A549 (cell line): Measurements from ENCODE around the gene FSTL4. TPM values are rescaled to one million over a fixed set of nuclear protein-coding genes. Genes with fewer than 3 reads are reported as not detected.
A peak's percentile ranks its signal among the peaks of the same experiment; 100 is the strongest.

Experiments
- ATAC-seq, 2 experiments: fragments of 200-7000 bp in 1 of 2; fragments of >200 bp in 1 of 2; cut with Nextera tagmentation in 1 of 2; cut with Tn5 transposase in 1 of 2; 3 replicates each; pipeline versions ENCODE4 v1.8.0 to v1.9.1; 2018 to 2020; ENCODE audit warnings: mild to moderate bottlenecking in 1 of 2, moderate library complexity in 1 of 2
- CTCF ChIA-PET: fragments of 300-600 bp; sonication (Branson Sonifier 250); formaldehyde crosslinking; extraction: SDS; loops from one replicate; lab custom pipeline; 2021; ENCODE audit warnings: antibody characterized with exemption, inconsistent platforms; lab: Yijun Ruan, JAX
- POLR2A ChIA-PET: fragments of 350-600 bp; formaldehyde crosslinking; extraction: SDS; loops from one replicate; lab custom pipeline; 2021; ENCODE audit warnings: antibody characterized with exemption, inconsistent platforms; lab: Yijun Ruan, JAX
- DNase-seq, 2 experiments: peaks; one replicate each; pipeline versions ENCODE4 v3.0.0 to v3.0.0-alpha.2; 2011 to 2016; ENCODE audit warnings: low read depth in 1 of 2, low spot score in 1 of 2
- FAIRE-seq: peaks from 2 replicates; lab custom pipeline; 2011; peaks lifted over from hg19 to GRCh38; lab: Jason Lieb, UNC
- H3K27ac ChIP-seq, 2 experiments: fragments of >200 bp; sonication (Bioruptor Twin); formaldehyde crosslinking; 3 replicates each; pipeline ENCODE4 v1.5.1; 2016 to 2017
- H3K4me1 ChIP-seq: fragments of >200 bp; sonication (Bioruptor Twin); formaldehyde crosslinking; 3 replicates; pipeline ENCODE4 v1.6.1; 2016
- H3K4me2 ChIP-seq: fragments of >200 bp; sonication (Bioruptor Twin); formaldehyde crosslinking; 3 replicates; pipeline ENCODE4 v1.6.1; 2016
- H3K4me3 ChIP-seq: fragments of >200 bp; sonication (Bioruptor Twin); formaldehyde crosslinking; 3 replicates; pipeline ENCODE4 v1.5.1; 2016
- H3K9me3 ChIP-seq: fragments of >200 bp; sonication (Bioruptor Twin); formaldehyde crosslinking; 3 replicates; pipeline ENCODE4 v1.6.1; 2016
- CBX8 ChIP-seq: fragments of 200-600 bp; sonication (generic); IDR thresholded peaks from 2 replicates; pipeline ENCODE4 v1.6.1; 2016
- CTCF ChIP-seq: fragments of >200 bp; sonication (Bioruptor Twin); formaldehyde crosslinking; IDR thresholded peaks from 3 replicates; pipeline ENCODE4 v1.5.1; 2016
- ESRRA ChIP-seq: fragments of 150-350 bp; IDR thresholded peaks from 2 replicates; pipeline ENCODE4 v1.6.1; 2014; ENCODE audit warnings: mild to moderate bottlenecking, low read length, borderline replicate concordance
- HDAC2 ChIP-seq: fragments of 200-600 bp; sonication (generic); IDR thresholded peaks from 2 replicates; pipeline ENCODE4 v1.6.1; 2016
- MAX ChIP-seq: IDR thresholded peaks from 2 replicates; pipeline ENCODE4 v1.6.1; 2012
- NFE2L2 ChIP-seq: fragments of 150-350 bp; conservative IDR thresholded peaks from 2 replicates; pipeline ENCODE4 v1.6.1; 2014; ENCODE audit warnings: low read length
- RAD21 ChIP-seq, 2 experiments: fragments of >200 bp in 1 of 2; sonication (Bioruptor Twin) in 1 of 2; formaldehyde crosslinking in 1 of 2; IDR thresholded peaks in 1 of 2; conservative IDR thresholded peaks in 1 of 2; 2 replicates in 1 of 2; 3 replicates in 1 of 2; pipeline ENCODE4 v1.6.1; 2012 to 2018; ENCODE audit warnings: inconsistent platforms in 1 of 2
- REST ChIP-seq: fragments of 200-600 bp; sonication (generic); IDR thresholded peaks from 2 replicates; pipeline ENCODE4 v1.6.1; 2016; ENCODE audit warnings: antibody characterized with exemption, mild to moderate bottlenecking, moderate library complexity
- SMC3 ChIP-seq: fragments of >200 bp; sonication (Bioruptor Twin); formaldehyde crosslinking; IDR thresholded peaks from 3 replicates; pipeline ENCODE4 v1.6.1; 2018; ENCODE audit warnings: inconsistent platforms
- SREBF2 ChIP-seq: fragments of 450-650 bp; IDR thresholded peaks from 2 replicates; pipeline ENCODE4 v1.6.1; 2014; ENCODE audit warnings: mild to moderate bottlenecking, moderate library complexity
- TP53 ChIP-seq: fragments of 250-450 bp; sonication (Bioruptor Pico); IDR thresholded peaks from 2 replicates; pipeline ENCODE4 v1.5.0; 2021; ENCODE audit warnings: mild to moderate bottlenecking, moderate library complexity
- ZSCAN20 ChIP-seq: fragments of 250-450 bp; sonication (Bioruptor Pico); IDR thresholded peaks from 2 replicates; pipeline ENCODE4 v1.8.0; 2022; ENCODE audit warnings: mild to moderate bottlenecking, moderate library complexity
- WGBS: methylation state at CpG from one replicate; pipeline ENCODE4 v1.1.6; 2017; ENCODE audit errors: missing lambda C conversion rate; 5-methylcytosine and 5-hydroxymethylcytosine counted together
- polyA plus RNA-seq, 4 experiments: library from polyadenylated mRNA; depleted of rRNA in 3 of 4; stranded (reverse); fragments of >200 nt; fragmentation: RNase III in 1 of 4; extraction: RNeasy Plus Mini Kit Qiagen cat#74134 plus additional on column Dnase treatment in 1 of 4; gene quantifications; 2 replicates in 3 of 4; 3 replicates in 1 of 4; pipeline ENCODE4 v1.2.3, GENCODE V29; 2011 to 2017

The FSTL4 gene
- polyA plus RNA-seq, 2 of the 4 experiments (the other 2 are of a cell fraction): 1.6 to 1.8 TPM

- Histone ChIP-seq H3K4me1 (peaks cover 59% of the 10 kb centered on the region), H3K9me3 (no peaks in the 10 kb centered on the region)
- DNase-seq (peak in 1 of 2 experiments; percentile 37), ATAC-seq (no peak), FAIRE-seq (no peak)
- 69% methylated on average over 6 of the region's 6 CpGs for WGBS
- TF ChIP-seq RAD21 (conservative IDR thresholded peaks at IDR 0.05 in 1 of 2, IDR thresholded peaks at IDR 0.05 in 1 of 2) (no peak), MAX (0 out of 2 replicates have a peak, but pooled peaks have one; percentile 14)
- TF ChIP-seq, all 56 proteins: peak for 1
- H3K27ac ChIP-seq: peak overlapping the region; percentile 60 to 71
- ChIA-PET POLR2A (no interaction called here), CTCF (interaction anchor here (0.8 to 13.4 kb wide), 6 partner anchors 8 to 142 kb away, joined by 3 to 302 read pairs (median 21); no protein-coding TSS in a partner anchor)
- peak overlapping the region; percentile 53 for H3K4me2 ChIP-seq
- H3K4me3 ChIP-seq: no peak overlapping the region
Measured at GRCh38 chr5:133249593-133249992, 362.7 kb downstream of the FSTL4 start.

- whole genome bisulfite sequencing: 52% methylated on average over 5 of the region's 5 CpGs
- ATAC-seq (peak; percentile 62 to 85; a peak in 5 of 6 replicates), FAIRE-seq (peak; percentile 82), DNase-seq (peak; percentile 73 to 90)
- H3K27ac ChIP-seq: peak overlapping the region; percentile 89 to 94
- TF ChIP-seq RAD21 (conservative IDR thresholded peaks at IDR 0.05 in 1 of 2, IDR thresholded peaks at IDR 0.05 in 1 of 2) (peak; percentile 93 to 95), CBX8 (no peak), ESRRA (peak; percentile 56; the same call in 1 of the 2 replicates), MAX (0 out of 2 replicates have a peak, but pooled peaks have one; percentile 18), CTCF (peak; percentile 91), SMC3 (peak; percentile 96), SREBF2 (no peak)
- H3K9me3 ChIP-seq: no peaks in the 10 kb centered on the region
- peaks cover 74% of the 10 kb centered on the region for H3K4me1 ChIP-seq
- CTCF ChIA-PET: interaction anchor here (0.6 to 13.4 kb wide), 43 partner anchors 10 to 696 kb away, joined by 3 to 302 read pairs (median 5); no protein-coding TSS in a partner anchor
- peak overlapping the region; percentile 87; the same call in 1 of the 3 replicates for H3K4me2 ChIP-seq
- POLR2A ChIA-PET: no interaction called here
- no peak overlapping the region for H3K4me3 ChIP-seq
Measured at GRCh38 chr5:133247881-133248624, 364.3 kb downstream of the FSTL4 start.

- Histone ChIP-seq H3K9me3 (no peaks in the 10 kb centered on the region), H3K4me1 (peaks cover 74% of the 10 kb centered on the region), H3K4me2 (peak overlapping the region; percentile 87; the same call in 2 of the 3 replicates), H3K27ac (peak overlapping the region; percentile 89 to 94), H3K4me3 (no peak overlapping the region)
- FAIRE-seq (no peak), DNase-seq (no peak), ATAC-seq (peak; percentile 0; a peak in 2 of 6 replicates)
- 76% methylated on average over 4 of the region's 4 CpGs for WGBS
- no peak for TF ChIP-seq CTCF
- no peak for TF ChIP-seq ZSCAN20 (CRISPR knock-in tag)
- TF ChIP-seq NFE2L2: no peak
- TF ChIP-seq TP53 (CRISPR knock-in tag): no peak
- peak; percentile 63; the same call in 1 of the 2 replicates for TF ChIP-seq REST
- TF ChIP-seq HDAC2: no peak
- POLR2A ChIA-PET: no interaction called here
- CTCF ChIA-PET: interaction anchor here (0.6 to 13.4 kb wide), 37 partner anchors 11 to 697 kb away, joined by 3 to 302 read pairs (median 6); no protein-coding TSS in a partner anchor
Measured at GRCh38 chr5:133247151-133247709, 365.1 kb downstream of the FSTL4 start.
